ENCODE data around the gene XRCC6.

DNA sequence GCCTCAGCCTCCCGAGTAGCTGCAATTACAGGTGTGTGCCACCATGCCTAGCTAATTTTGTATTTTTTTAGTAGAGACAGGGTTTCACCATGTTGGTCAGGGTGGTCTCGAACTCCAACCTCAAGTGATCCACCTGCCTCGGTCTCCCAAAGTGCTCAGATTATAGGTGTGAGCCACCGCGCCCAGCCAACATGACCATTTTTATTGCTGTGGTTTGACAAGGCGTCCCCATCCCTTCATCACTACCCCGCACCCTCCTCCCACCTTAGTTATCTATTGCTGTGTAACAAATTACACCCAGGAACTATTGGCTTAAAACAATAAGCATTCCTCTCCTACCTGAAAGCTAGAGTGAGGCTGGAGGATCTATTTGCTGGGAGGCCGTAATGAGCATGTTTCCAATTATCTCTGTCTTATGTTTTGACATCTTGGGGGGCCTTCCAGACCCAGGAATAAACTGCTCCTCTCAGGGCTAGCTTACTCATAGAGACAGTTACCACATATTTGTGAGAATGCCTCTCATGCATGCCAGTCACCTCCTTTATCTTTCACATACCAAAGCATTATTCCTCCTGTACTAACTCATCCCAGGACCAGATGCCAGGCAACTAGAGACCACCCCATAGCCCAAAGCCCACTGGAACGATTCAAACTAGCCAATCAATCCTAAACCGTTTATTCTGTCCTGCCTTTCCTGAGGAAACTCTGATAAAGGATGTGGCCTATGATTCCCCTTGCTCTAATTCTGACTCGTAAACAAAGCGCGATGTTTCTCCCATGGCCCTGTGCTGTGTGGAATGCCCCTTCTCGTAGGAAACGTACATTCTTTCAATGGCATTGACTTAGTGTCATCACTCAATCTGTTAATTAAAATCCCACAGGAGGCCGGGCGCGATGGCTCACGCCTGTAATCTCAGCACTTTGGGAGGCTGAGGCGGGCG lies 48.1 kb downstream of the XRCC6 start:
- TF ChIP-seq POLR2A (IDR thresholded peaks at IDR 0.05; ENCODE audit: low read length): no peak
- TF ChIP-seq GATA1 (IDR thresholded peaks at IDR 0.05; ENCODE audit: low read depth, low read length): no peak
